Neural progenitor cell (in vitro differentiated cells): ENCODE measurements around the gene LGR6. TPM values are rescaled to one million over a fixed set of nuclear protein-coding genes. Genes with fewer than 3 reads are reported as not detected.

Source experiments
- DNase-seq: peaks from one replicate; pipeline ENCODE4 v3.0.0-alpha.2; 2016; ENCODE audit warnings: low spot score
- H2AFZ ChIP-seq: fragments of 200-600 bp; sonication (generic); replicated peaks from 2 replicates; pipeline ENCODE4 v1.6.1; 2016; ENCODE audit warnings: antibody characterized with exemption
- H3F3A ChIP-seq: fragments of 200-600 bp; sonication (generic); 2 replicates; pipeline ENCODE4 v1.6.1; 2016; ENCODE audit warnings: antibody characterized with exemption, low read depth
- H3K27ac ChIP-seq: fragments of 200-600 bp; sonication (generic); 2 replicates; pipeline ENCODE4 v1.5.1; 2016; ENCODE audit warnings: mild to moderate bottlenecking
- H3K27me3 ChIP-seq: fragments of 200-600 bp; sonication (generic); 2 replicates; pipeline ENCODE4 v1.6.1; 2016; ENCODE audit warnings: mild to moderate bottlenecking, moderate library complexity
- H3K36me3 ChIP-seq: fragments of 200-600 bp; sonication (generic); 2 replicates; pipeline ENCODE4 v1.5.1; 2016
- H3K4me1 ChIP-seq: fragments of 200-600 bp; sonication (generic); 2 replicates; pipeline ENCODE4 v1.6.1; 2016; ENCODE audit warnings: mixed run types
- H3K4me2 ChIP-seq: fragments of 200-600 bp; sonication (generic); 2 replicates; pipeline ENCODE4 v1.6.1; 2016
- H3K4me3 ChIP-seq: fragments of 200-600 bp; sonication (generic); 2 replicates; pipeline ENCODE4 v1.5.1; 2016
- H3K79me2 ChIP-seq: fragments of 200-600 bp; sonication (generic); 2 replicates; pipeline ENCODE4 v1.6.1; 2016; ENCODE audit warnings: low read depth
- H3K9ac ChIP-seq: fragments of 200-600 bp; sonication (generic); 2 replicates; pipeline ENCODE4 v1.6.1; 2016
- H3K9me3 ChIP-seq: fragments of 200-600 bp; sonication (generic); 2 replicates; pipeline ENCODE4 v1.5.1; 2016; ENCODE audit warnings: low read depth
- H4K20me1 ChIP-seq: fragments of 200-600 bp; sonication (generic); 2 replicates; pipeline ENCODE4 v1.6.1; 2016; ENCODE audit warnings: low read depth
- H3K27ac Mint-ChIP-seq: 3 replicates; pipeline ENCODE4 v1.8.0; 2021; ENCODE audit warnings: mixed read lengths
- H3K27me3 Mint-ChIP-seq: 2 replicates; pipeline ENCODE4 v1.8.0; 2022; ENCODE audit warnings: low read depth, mild to moderate bottlenecking, inconsistent platforms, moderate library complexity, mixed read lengths; ENCODE audit not compliant: insufficient read depth
- H3K36me3 Mint-ChIP-seq: 3 replicates; pipeline ENCODE4 v1.8.0; 2021; ENCODE audit warnings: mixed read lengths
- H3K4me1 Mint-ChIP-seq: 3 replicates; pipeline ENCODE4 v1.8.0; 2021; ENCODE audit warnings: mixed read lengths
- H3K4me3 Mint-ChIP-seq: 3 replicates; pipeline ENCODE4 v1.8.0; 2021; ENCODE audit warnings: mild to moderate bottlenecking, moderate library complexity, mixed read lengths
- H3K9me3 Mint-ChIP-seq: 3 replicates; pipeline ENCODE4 v1.8.0; 2020; ENCODE audit warnings: mixed read lengths
- CTCF ChIP-seq: fragments of 200-600 bp; sonication (generic); IDR thresholded peaks from 2 replicates; pipeline ENCODE4 v1.5.1; 2017; ENCODE audit warnings: antibody characterized with exemption, mild to moderate bottlenecking
- EZH2 ChIP-seq: fragments of 200-600 bp; sonication (generic); IDR thresholded peaks from 2 replicates; pipeline ENCODE4 v1.6.1; 2017; ENCODE audit warnings: antibody characterized with exemption, mild to moderate bottlenecking, moderate library complexity
- EZH2phosphoT487 ChIP-seq: fragments of 200-600 bp; sonication (generic); IDR thresholded peaks from 2 replicates; pipeline ENCODE4 v1.6.1; 2017; ENCODE audit warnings: antibody characterized with exemption
- total RNA-seq: library from RNA; depleted of rRNA; stranded (reverse); fragments of >200 nt; gene quantifications from 2 replicates; pipeline ENCODE4 v1.2.3, GENCODE V29; 2015; ENCODE audit warnings: low replicate concordance

Gene LGR6
- total RNA-seq, 1 donor from 2014 or later, result not detected

- no peak overlapping the region for H3K9ac ChIP-seq
- DNase-seq, result no peak
- H3K27ac ChIP-seq, result no peak overlapping the region
- no peaks in the 10 kb centered on the region for H3K36me3 ChIP-seq
- H3K79me2 ChIP-seq, result no peaks in the 10 kb centered on the region
- no peaks in the 10 kb centered on the region for H3F3A ChIP-seq
- TF ChIP-seq CTCF (no peak), EZH2phosphoT487 (no peak), EZH2 (no peak)
- Mint-ChIP-seq H3K36me3 (no peaks in the 10 kb centered on the region), H3K9me3 (no peaks in the 10 kb centered on the region), H3K4me1 (peaks cover 13% of the 10 kb centered on the region), H3K4me3 (no peak overlapping the region), H3K27ac (no peak overlapping the region), H3K27me3 (peaks cover 11% of the 10 kb centered on the region)
- H3K27me3 ChIP-seq, result no peaks in the 10 kb centered on the region
- no peaks in the 10 kb centered on the region for H4K20me1 ChIP-seq
- H3K4me3 ChIP-seq, result no peak overlapping the region
- no peak overlapping the region for H2AFZ ChIP-seq
- H3K4me1 ChIP-seq, result peaks cover 10% of the 10 kb centered on the region
- no peak overlapping the region for H3K4me2 ChIP-seq
- H3K9me3 ChIP-seq, result no peaks in the 10 kb centered on the region
Observed at GRCh38 chr1:202287196-202287595, 93.6 kb downstream of the LGR6 start.

GRCh38 chr1:202288177-202288576, 94.6 kb downstream of the LGR6 start:
- H3K27me3 Mint-ChIP-seq, result peaks cover 11% of the 10 kb centered on the region
- no peaks in the 10 kb centered on the region for H3K9me3 ChIP-seq

GRCh38 chr1:202289009-202289408, 95.4 kb downstream of the LGR6 start:
- Histone ChIP-seq H3K4me3 (no peak overlapping the region), H2AFZ (no peak overlapping the region), H3K36me3 (no peaks in the 10 kb centered on the region), H3F3A (no peaks in the 10 kb centered on the region), H3K9ac (no peak overlapping the region), H3K27ac (no peak overlapping the region), H3K79me2 (no peaks in the 10 kb centered on the region), H3K9me3 (no peaks in the 10 kb centered on the region), H4K20me1 (no peaks in the 10 kb centered on the region), H3K4me1 (peaks cover 10% of the 10 kb centered on the region), H3K4me2 (no peak overlapping the region), H3K27me3 (no peaks in the 10 kb centered on the region)
- no peak for DNase-seq
- peaks cover 11% of the 10 kb centered on the region for H3K4me1 Mint-ChIP-seq
- no peaks in the 10 kb centered on the region for H3K9me3 Mint-ChIP-seq
- TF ChIP-seq CTCF (no peak), EZH2 (no peak)
- H3K36me3 Mint-ChIP-seq, result no peaks in the 10 kb centered on the region
- H3K4me3 Mint-ChIP-seq, result no peak overlapping the region
- H3K27me3 Mint-ChIP-seq, result peaks cover 11% of the 10 kb centered on the region
- no peak overlapping the region for H3K27ac Mint-ChIP-seq

More at GRCh38 chr1:202288177-202288576, 94.6 kb downstream of the LGR6 start:
- Histone ChIP-seq H3K79me2 (no peaks in the 10 kb centered on the region), H3K36me3 (no peaks in the 10 kb centered on the region), H3K4me1 (peaks cover 10% of the 10 kb centered on the region), H3F3A (no peaks in the 10 kb centered on the region), H3K4me3 (no peak overlapping the region), H3K27ac (no peak overlapping the region), H3K27me3 (no peaks in the 10 kb centered on the region), H4K20me1 (no peaks in the 10 kb centered on the region), H3K9ac (no peak overlapping the region), H3K4me2 (no peak overlapping the region), H2AFZ (no peak overlapping the region)
- H3K4me3 Mint-ChIP-seq, result no peak overlapping the region
- no peaks in the 10 kb centered on the region for H3K36me3 Mint-ChIP-seq
- H3K9me3 Mint-ChIP-seq, result no peaks in the 10 kb centered on the region
- peaks cover 11% of the 10 kb centered on the region for H3K4me1 Mint-ChIP-seq
- TF ChIP-seq EZH2phosphoT487 (no peak), EZH2 (no peak), CTCF (no peak)
- no peak for DNase-seq
- no peak overlapping the region for H3K27ac Mint-ChIP-seq
